Measurements from ENCODE around the gene NEK2. TPM values are rescaled to one million over a fixed set of nuclear protein-coding genes. Genes with fewer than 3 reads are reported as not detected.
"Not testable (repeated sequence)": the region's sequence is repeated elsewhere in the genome, so short reads cannot be mapped to it uniquely, and the experiment has no call there.

Gene NEK2
- total RNA-seq, 1 donor from 2014 or later: 1.7 TPM

GRCh38 chr1:211697356-211697755 is 21.9 kb upstream of the NEK2 start:
- H3K27me3 ChIP-seq: no peaks in the 10 kb centered on the region
- no peak overlapping the region for H3K27ac ChIP-seq
- intact Hi-C loops (cut with DNase I): no loop called here
- DNase-seq (ENCODE audit: extremely low spot score in 2 of 2): no peak
- TF ChIP-seq POLR2A (IDR thresholded peaks at IDR 0.05) (no peak), POLR2AphosphoS5 (IDR thresholded peaks at IDR 0.05; ENCODE audit: insufficient read depth in 1 of 2, low read depth in 1 of 2) (no peak), CTCF (IDR thresholded peaks at IDR 0.05) (no peak)
- no peak overlapping the region for H3K4me3 ChIP-seq
- H3K36me3 ChIP-seq: no peaks in the 10 kb centered on the region
- no peaks in the 10 kb centered on the region for H3K9me3 ChIP-seq
- H3K4me1 ChIP-seq: peaks cover 11% of the 10 kb centered on the region

DNA sequence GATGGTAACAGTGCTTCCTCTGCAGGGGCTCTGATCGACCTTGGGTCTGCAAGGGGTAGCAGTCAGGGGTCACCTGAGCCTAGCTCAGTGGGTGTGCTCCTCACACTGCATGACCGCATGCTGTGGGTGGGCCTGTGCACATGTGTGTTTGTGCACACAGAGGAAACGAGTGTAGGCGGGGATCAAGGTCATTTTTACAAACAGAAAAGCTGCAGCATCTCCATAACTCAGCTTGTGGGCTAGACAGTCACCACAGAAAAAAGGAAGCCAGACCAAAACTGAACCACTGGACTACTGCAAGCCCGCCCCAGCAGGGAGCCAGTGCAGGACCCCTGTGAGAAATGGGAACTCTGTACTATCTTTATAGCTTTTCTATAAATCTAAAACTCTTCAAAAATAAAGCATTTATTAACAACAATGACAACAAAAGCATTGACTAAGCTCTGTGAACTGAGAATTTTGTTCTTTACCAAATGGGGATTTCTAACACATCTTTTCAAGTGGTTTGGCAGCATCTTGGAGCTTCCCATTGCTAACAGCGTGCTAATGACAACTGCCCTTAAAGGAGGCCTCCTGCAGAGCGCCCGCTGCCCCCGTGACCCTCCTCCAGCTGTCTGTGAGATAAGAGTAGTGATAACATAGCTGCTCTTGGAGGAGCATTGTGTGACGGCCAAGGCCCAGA is 19.9 kb upstream of the NEK2 start:
- Histone ChIP-seq H3K4me3 (no peak overlapping the region), H3K9me3 (no peaks in the 10 kb centered on the region), H3K4me1 (peaks cover 11% of the 10 kb centered on the region), H3K27ac (no peak overlapping the region), H3K36me3 (no peaks in the 10 kb centered on the region), H3K27me3 (no peaks in the 10 kb centered on the region)
- intact Hi-C loops (cut with DNase I): no loop called here
- TF ChIP-seq POLR2A (IDR thresholded peaks at IDR 0.05) (no peak), CTCF (IDR thresholded peaks at IDR 0.05) (no peak), POLR2AphosphoS5 (IDR thresholded peaks at IDR 0.05; ENCODE audit: insufficient read depth in 1 of 2, low read depth in 1 of 2) (no peak)
- no peak for DNase-seq (ENCODE audit: extremely low spot score in 2 of 2)

GRCh38 chr1:211693911-211694310 is 18.5 kb upstream of the NEK2 start:
- H3K4me1 ChIP-seq; intact Hi-C loops (cut with DNase I): not testable (repeated sequence)

DNA sequence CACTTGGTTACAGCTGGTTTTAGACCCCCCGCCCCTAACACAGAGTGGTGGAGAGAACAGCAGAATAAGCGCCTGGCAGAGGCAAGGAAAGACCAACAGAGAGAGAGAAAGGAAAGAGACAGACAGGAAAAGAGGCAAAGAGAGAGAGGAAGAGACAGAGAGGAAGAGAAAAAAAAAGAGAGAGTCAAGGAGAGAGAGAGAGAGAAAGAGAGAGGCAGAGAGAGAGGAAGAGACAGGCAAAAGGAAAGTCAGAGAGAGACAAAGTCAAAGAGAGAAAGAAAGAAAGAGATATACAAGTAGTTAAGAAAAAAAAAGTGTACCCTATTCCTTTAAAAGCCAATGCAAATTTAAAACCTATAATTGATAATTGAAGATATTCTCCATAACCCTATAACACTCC is 13.0 kb upstream of the NEK2 start:
- intact Hi-C loops (cut with DNase I): no loop called here

More at GRCh38 chr1:211693911-211694310, 18.5 kb upstream of the NEK2 start:
- H3K36me3 ChIP-seq; H3K27me3 ChIP-seq; DNase-seq (ENCODE audit: extremely low spot score in 2 of 2); H3K27ac ChIP-seq; H3K4me3 ChIP-seq; H3K9me3 ChIP-seq: not testable (repeated sequence)

GRCh38 chr1:211687462-211688215 is 12.2 kb upstream of the NEK2 start:
- no peak for DNase-seq (ENCODE audit: extremely low spot score in 2 of 2)
- Histone ChIP-seq H3K4me3 (no peak overlapping the region), H3K36me3 (no peaks in the 10 kb centered on the region), H3K27ac (no peak overlapping the region), H3K9me3 (no peaks in the 10 kb centered on the region), H3K27me3 (no peaks in the 10 kb centered on the region), H3K4me1 (no peaks in the 10 kb centered on the region)
- intact Hi-C loops (cut with DNase I): no loop called here
- TF ChIP-seq POLR2AphosphoS5 (IDR thresholded peaks at IDR 0.05; ENCODE audit: insufficient read depth in 1 of 2, low read depth in 1 of 2) (no peak), CTCF (IDR thresholded peaks at IDR 0.05) (no peak), POLR2A (IDR thresholded peaks at IDR 0.05) (no peak)

More for the DNA sequence above, 13.0 kb upstream of the NEK2 start:
- no peaks in the 10 kb centered on the region for H3K27me3 ChIP-seq
- no peaks in the 10 kb centered on the region for H3K36me3 ChIP-seq
- H3K9me3 ChIP-seq: no peaks in the 10 kb centered on the region
- H3K4me1 ChIP-seq: no peaks in the 10 kb centered on the region
- TF ChIP-seq POLR2AphosphoS5 (IDR thresholded peaks at IDR 0.05; ENCODE audit: insufficient read depth in 1 of 2, low read depth in 1 of 2) (no peak), CTCF (IDR thresholded peaks at IDR 0.05) (no peak), POLR2A (IDR thresholded peaks at IDR 0.05) (no peak)
- no peak overlapping the region for H3K27ac ChIP-seq
- no peak overlapping the region for H3K4me3 ChIP-seq
- no peak for DNase-seq (ENCODE audit: extremely low spot score in 2 of 2)
